ENCODE results near the gene SIPA1L3. TPM values are rescaled to one million over a fixed set of nuclear protein-coding genes. Genes with fewer than 3 reads are reported as not detected.

The SIPA1L3 gene
- total RNA-seq, 6 donors from 2014 or later: 57.3 to 91.6 (median 69.4) TPM

- peak; percentile 25 to 69 for ATAC-seq (ENCODE audit: low FRiP score in 2 of 2)
- TF ChIP-seq CTCF (IDR thresholded peaks at IDR 0.05): peak in 5 of 6 experiments; percentile 38 to 52 (median 45)
- TF ChIP-seq POLR2AphosphoS5 (IDR thresholded peaks at IDR 0.05): no peak
- Histone ChIP-seq H3K9me3 (no peaks in the 10 kb centered on the region), H3K4me3 (no peak overlapping the region), H3K27ac (no peak overlapping the region), H3K27me3 (no peaks in the 10 kb centered on the region), H3K36me3 (peaks cover 0 to 42% (median 5%) of the 10 kb centered on the region in 4 donors), H3K4me1 (no peaks in the 10 kb centered on the region)
- no peak for DNase-seq
- 64 to 76% methylated on average over 17 of the region's 17 CpGs for WGBS, 2 donors
Measured at GRCh38 chr19:38142176-38143035, 235.4 kb downstream of the SIPA1L3 start.

GRCh38 chr19:38143847-38144246 lies 236.8 kb downstream of the SIPA1L3 start:
- WGBS, 2 donors: 82 to 88% methylated on average over 5 of the region's 5 CpGs

GRCh38 chr19:38144667-38145066 lies 237.7 kb downstream of the SIPA1L3 start:
- 95% methylated on average over 6 of the region's 6 CpGs for WGBS, 2 donors

More at GRCh38 chr19:38143847-38144246, 236.8 kb downstream of the SIPA1L3 start:
- ATAC-seq (ENCODE audit: low FRiP score in 2 of 2) (no peak), DNase-seq (no peak)
- Histone ChIP-seq H3K9me3 (no peaks in the 10 kb centered on the region), H3K27me3 (no peaks in the 10 kb centered on the region), H3K27ac (no peak overlapping the region), H3K4me3 (no peak overlapping the region), H3K36me3 (peaks cover 0 to 39% (median 5%) of the 10 kb centered on the region in 4 donors), H3K4me1 (no peaks in the 10 kb centered on the region)
- TF ChIP-seq CTCF (IDR thresholded peaks at IDR 0.05): no peak
- no peak for TF ChIP-seq POLR2A (IDR thresholded peaks at IDR 0.05)
- no peak for TF ChIP-seq EP300 (IDR thresholded peaks at IDR 0.05)
- TF ChIP-seq POLR2AphosphoS5 (IDR thresholded peaks at IDR 0.05): no peak

DNA sequence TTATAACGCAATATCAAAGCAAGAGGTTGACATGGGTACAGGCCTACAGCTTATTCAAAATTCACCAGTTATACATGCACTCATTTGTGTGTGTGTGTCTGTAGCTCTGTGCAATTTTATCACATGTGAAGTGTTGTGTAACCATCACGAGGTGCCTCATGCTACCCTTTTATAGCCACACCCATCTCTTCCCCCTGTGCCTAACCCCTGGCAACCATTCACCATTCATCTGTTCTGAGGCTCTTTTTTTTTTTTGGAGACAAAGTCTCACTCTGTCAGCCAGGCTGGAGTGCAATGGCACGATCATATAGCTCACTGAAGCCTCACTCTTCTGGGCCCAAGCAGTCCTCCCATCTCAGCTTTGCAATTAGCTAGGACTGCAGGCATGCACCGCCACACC lies 238.6 kb downstream of the SIPA1L3 start:
- no peak overlapping the region for H3K4me3 ChIP-seq
- peaks cover 0 to 36% (median 5%) of the 10 kb centered on the region in 4 donors for H3K36me3 ChIP-seq
- DNase-seq: peak in 1 of 2 donors; percentile 30
- TF ChIP-seq POLR2A (IDR thresholded peaks at IDR 0.05) (no peak), POLR2AphosphoS5 (IDR thresholded peaks at IDR 0.05) (no peak), EP300 (IDR thresholded peaks at IDR 0.05) (peak in 1 of 4 donors; percentile 29), CTCF (IDR thresholded peaks at IDR 0.05) (no peak)
- H3K9me3 ChIP-seq: no peaks in the 10 kb centered on the region
- no peaks in the 10 kb centered on the region for H3K4me1 ChIP-seq
- H3K27ac ChIP-seq: no peak overlapping the region
- WGBS, 2 donors: 69 to 76% methylated on average over 4 of the region's 4 CpGs
- ATAC-seq (ENCODE audit: low FRiP score in 2 of 2): peak in 1 of 2 donors; percentile 63
- no peaks in the 10 kb centered on the region for H3K27me3 ChIP-seq

More at GRCh38 chr19:38144667-38145066, 237.7 kb downstream of the SIPA1L3 start:
- no peaks in the 10 kb centered on the region for H3K9me3 ChIP-seq
- peaks cover 0 to 39% (median 5%) of the 10 kb centered on the region in 4 donors for H3K36me3 ChIP-seq
- no peak overlapping the region for H3K4me3 ChIP-seq
- H3K4me1 ChIP-seq: no peaks in the 10 kb centered on the region
- TF ChIP-seq POLR2A (IDR thresholded peaks at IDR 0.05) (no peak), EP300 (IDR thresholded peaks at IDR 0.05) (no peak), CTCF (IDR thresholded peaks at IDR 0.05) (no peak), POLR2AphosphoS5 (IDR thresholded peaks at IDR 0.05) (no peak)
- DNase-seq (no peak), ATAC-seq (ENCODE audit: low FRiP score in 2 of 2) (no peak)
- no peak overlapping the region for H3K27ac ChIP-seq
- H3K27me3 ChIP-seq: no peaks in the 10 kb centered on the region

Measured in upper lobe of left lung (tissue), 6 donors.